Gastrocnemius medialis (tissue), 4 donors: ENCODE data around the gene AMN. TPM values are rescaled to one million over a fixed set of nuclear protein-coding genes. Genes with fewer than 3 reads are reported as not detected.

Source experiments
- ATAC-seq, 2 donors: fragments of 150-250 bp; one replicate each; pipeline ENCODE4 v1.9.1; 2016
- DNase-seq, 2 donors: peaks; one replicate each; pipeline ENCODE4 v3.0.0-alpha.2; 2019
- H3K27ac ChIP-seq, 4 donors: fragments of 200-600 bp; sonication (generic); 1 replicate in 1 of 4; 2 replicates in 3 of 4; pipeline ENCODE4 v1.5.1; 2016 to 2018; ENCODE audit warnings: mild to moderate bottlenecking in 2 of 4, moderate library complexity in 1 of 4
- H3K27me3 ChIP-seq, 3 donors: fragments of 200-600 bp; sonication (generic) in 2 of 3; 1 replicate in 1 of 3; 2 replicates in 2 of 3; pipeline versions ENCODE4 v1.5.1 to v1.6.0; 2016 to 2019; ENCODE audit warnings: mild to moderate bottlenecking in 1 of 3, moderate library complexity in 1 of 3
- H3K36me3 ChIP-seq, 2 donors: fragments of 200-600 bp; sonication (generic) in 1 of 2; one replicate each; pipeline ENCODE4 v1.5.1; 2017 to 2018
- H3K4me1 ChIP-seq, 2 donors: fragments of 200-600 bp; sonication (generic) in 1 of 2; one replicate each; pipeline ENCODE4 v1.5.1; 2016 to 2017; ENCODE audit warnings: mild to moderate bottlenecking in 2 of 2
- H3K4me3 ChIP-seq, 4 donors: fragments of 200-600 bp; sonication (generic) in 3 of 4; 1 replicate in 1 of 4; 2 replicates in 3 of 4; pipeline ENCODE4 v1.5.1; 2016 to 2019; ENCODE audit warnings: mild to moderate bottlenecking in 2 of 4
- H3K9me3 ChIP-seq, 3 donors: fragments of 200-600 bp; sonication (generic) in 2 of 3; 1 replicate in 1 of 3; 2 replicates in 2 of 3; pipeline ENCODE4 v1.5.1; 2016 to 2019
- POLR2A ChIP-seq, 2 donors: fragments of 450-650 bp; IDR thresholded peaks; one replicate each; pipeline ENCODE4 v1.6.1; 2017; ENCODE audit warnings: antibody characterized with exemption in 2 of 2, mild to moderate bottlenecking in 2 of 2, moderate library complexity in 2 of 2
- in situ Hi-C, 4 donors: fragments of 200-750 bp; cut with MboI; loops; one replicate each; pipeline versions ENCODE4 v1.15.0 to v1.8.0; 2017; ENCODE audit warnings: low sequenced_read_pairs in 4 of 4
- intact Hi-C: fragments of 100-400 bp; cut with DNase I; formaldehyde crosslinking; loops from one replicate; pipeline ENCODE4 v1.15.1; 2023; ENCODE audit warnings: low total_unique reads
- total RNA-seq, 4 donors: library from RNA; depleted of rRNA; stranded (reverse); fragments of >200 nt; gene quantifications; one replicate each; pipeline versions ENCODE4 v1.1.0 to v1.2.3, GENCODE V29; 2016
- TF ChIP-seq, protein P1 (sequence below), 5 experiments: fragments of 450-650 bp in 3 of 5; fragments of 200-600 bp in 2 of 5; sonication (generic) in 2 of 5; IDR thresholded peaks in 4 of 5; conservative IDR thresholded peaks in 1 of 5; 1 replicate in 4 of 5; 2 replicates in 1 of 5; pipeline ENCODE4 v1.5.1; 2016 to 2019; ENCODE audit warnings: antibody characterized with exemption in 5 of 5, mild to moderate bottlenecking in 3 of 5, moderate library complexity in 3 of 5

Gene AMN
- total RNA-seq, 4 donors from 2014 or later: 0.42 to 4.3 TPM; not detected in 2

GRCh38 chr14:102979406-102979805, 56.9 kb downstream of the AMN start:
- ATAC-seq (no peak), DNase-seq (no peak)
- Histone ChIP-seq H3K4me1 (no peaks in the 10 kb centered on the region), H3K36me3 (peaks cover under 1 to 90% of the 10 kb centered on the region in 2 donors), H3K4me3 (no peak overlapping the region), H3K27ac (no peak overlapping the region), H3K9me3 (no peaks in the 10 kb centered on the region), H3K27me3 (no peaks in the 10 kb centered on the region)
- TF ChIP-seq, protein P1, sequence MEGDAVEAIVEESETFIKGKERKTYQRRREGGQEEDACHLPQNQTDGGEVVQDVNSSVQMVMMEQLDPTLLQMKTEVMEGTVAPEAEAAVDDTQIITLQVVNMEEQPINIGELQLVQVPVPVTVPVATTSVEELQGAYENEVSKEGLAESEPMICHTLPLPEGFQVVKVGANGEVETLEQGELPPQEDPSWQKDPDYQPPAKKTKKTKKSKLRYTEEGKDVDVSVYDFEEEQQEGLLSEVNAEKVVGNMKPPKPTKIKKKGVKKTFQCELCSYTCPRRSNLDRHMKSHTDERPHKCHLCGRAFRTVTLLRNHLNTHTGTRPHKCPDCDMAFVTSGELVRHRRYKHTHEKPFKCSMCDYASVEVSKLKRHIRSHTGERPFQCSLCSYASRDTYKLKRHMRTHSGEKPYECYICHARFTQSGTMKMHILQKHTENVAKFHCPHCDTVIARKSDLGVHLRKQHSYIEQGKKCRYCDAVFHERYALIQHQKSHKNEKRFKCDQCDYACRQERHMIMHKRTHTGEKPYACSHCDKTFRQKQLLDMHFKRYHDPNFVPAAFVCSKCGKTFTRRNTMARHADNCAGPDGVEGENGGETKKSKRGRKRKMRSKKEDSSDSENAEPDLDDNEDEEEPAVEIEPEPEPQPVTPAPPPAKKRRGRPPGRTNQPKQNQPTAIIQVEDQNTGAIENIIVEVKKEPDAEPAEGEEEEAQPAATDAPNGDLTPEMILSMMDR (IDR thresholded peaks at IDR 0.05 in 4 of 5, conservative IDR thresholded peaks at IDR 0.05 in 1 of 5): no peak
- TF ChIP-seq POLR2A (IDR thresholded peaks at IDR 0.05): no peak
- in situ Hi-C loops (no loop called here), intact Hi-C loops (no loop called here)

DNA sequence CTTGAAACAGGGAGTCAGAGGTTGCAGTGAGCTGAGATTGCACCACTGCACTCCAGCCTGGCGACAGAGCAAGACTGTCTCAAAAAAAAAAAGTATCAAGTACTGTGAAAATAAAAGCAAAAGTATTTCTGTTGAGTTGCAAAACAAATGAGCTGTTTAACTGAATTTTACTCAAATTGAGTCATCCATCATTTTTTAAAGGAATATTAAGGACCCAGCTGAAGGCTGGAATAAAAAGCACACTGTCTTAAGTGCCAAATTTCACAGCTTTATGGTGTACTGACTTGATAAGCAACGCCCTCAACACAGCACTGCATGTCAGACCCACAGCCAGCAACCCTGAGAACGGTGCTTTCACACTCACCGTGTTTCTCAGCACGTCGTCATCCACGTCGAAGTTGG, 57.9 kb downstream of the AMN start:
- no peak for TF ChIP-seq POLR2A (IDR thresholded peaks at IDR 0.05)
- TF ChIP-seq, protein P1 (IDR thresholded peaks at IDR 0.05 in 4 of 5, conservative IDR thresholded peaks at IDR 0.05 in 1 of 5): no peak
- Histone ChIP-seq H3K4me3 (no peak overlapping the region), H3K27me3 (no peaks in the 10 kb centered on the region), H3K27ac (no peak overlapping the region), H3K36me3 (peaks cover 0 to 88% of the 10 kb centered on the region in 2 donors), H3K9me3 (no peaks in the 10 kb centered on the region), H3K4me1 (no peaks in the 10 kb centered on the region)
- ATAC-seq (no peak), DNase-seq (no peak)
- in situ Hi-C loops (no loop called here), intact Hi-C loops (no loop called here)

Other genes with a start within 250 kb of the AMN start
- 10 to 100 TPM in 1 of 4 donors, 1 to 10 TPM in 3; 5.5 to 14.7 (median 6.9) TPM for gene TRAF3, start 145.2 kb upstream of the AMN start, total RNA-seq
- gene CDC42BPB, start 134.9 kb downstream of the AMN start, total RNA-seq: 10 to 100 TPM; 30.0 to 64.3 (median 32.6) TPM
- not detected for gene LBHD2, start 161.5 kb downstream of the AMN start, total RNA-seq
- 1 to 10 TPM in 1 of 4 donors, under 1 TPM in 1, not detected in 2; 0.35 to 2.4 TPM for gene EXOC3L4, start 172.1 kb downstream of the AMN start, total RNA-seq
- 10 to 100 TPM; 14.8 to 72.9 (median 22.3) TPM for gene TNFAIP2, start 200.8 kb downstream of the AMN start, total RNA-seq